GM06990 (cell line): Measurements from ENCODE around the gene TATDN2.

Experiments
- DNase-seq: peaks from one replicate; pipeline ENCODE4 v3.0.0-alpha.2; 2011; ENCODE audit not compliant: insufficient read length; ENCODE audit errors: extremely low read depth
- H3K27me3 ChIP-seq: replicated peaks from 2 replicates; pipeline ENCODE4 v1.6.0; 2011; ENCODE audit warnings: low read length; ENCODE audit not compliant: control insufficient read depth, insufficient read depth
- H3K36me3 ChIP-seq: 2 replicates; pipeline ENCODE4 v1.5.1; 2011; ENCODE audit warnings: low read length; ENCODE audit not compliant: control insufficient read depth, insufficient read depth
- H3K4me3 ChIP-seq: replicated peaks from 2 replicates; pipeline ENCODE4 v1.5.1; 2011; ENCODE audit warnings: low read depth, mild to moderate bottlenecking, control low read depth, low read length
- CTCF ChIP-seq: IDR thresholded peaks from 2 replicates; pipeline ENCODE4 v1.5.1; 2011; ENCODE audit warnings: low read length, control low read depth, mild to moderate bottlenecking, inconsistent platforms; ENCODE audit not compliant: insufficient read depth, poor library complexity, severe bottlenecking

Gene TATDN2

GRCh38 chr3:10224794-10225665 is 23.2 kb upstream of the TATDN2 start:
- Histone ChIP-seq H3K4me3 (no peak overlapping the region), H3K27me3 (no peaks in the 10 kb centered on the region), H3K36me3 (no peaks in the 10 kb centered on the region)
- TF ChIP-seq CTCF: peak; percentile 81
- DNase-seq: no peak

- Histone ChIP-seq H3K36me3 (no peaks in the 10 kb centered on the region), H3K27me3 (no peaks in the 10 kb centered on the region), H3K4me3 (no peak overlapping the region)
- TF ChIP-seq CTCF: no peak
- DNase-seq: no peak
These were observed 22.0 kb upstream of the TATDN2 start for GRCh38 chr3:10226293-10226692.

GRCh38 chr3:10228248-10228950 is 19.9 kb upstream of the TATDN2 start:
- TF ChIP-seq CTCF: no peak
- H3K4me3 ChIP-seq: no peak overlapping the region
- no peak for DNase-seq
- H3K27me3 ChIP-seq: no peaks in the 10 kb centered on the region
- H3K36me3 ChIP-seq: no peaks in the 10 kb centered on the region

- no peak for TF ChIP-seq CTCF
- no peak overlapping the region for H3K4me3 ChIP-seq
- no peaks in the 10 kb centered on the region for H3K36me3 ChIP-seq
- DNase-seq: no peak
- H3K27me3 ChIP-seq: no peaks in the 10 kb centered on the region
These were observed 18.7 kb upstream of the TATDN2 start for GRCh38 chr3:10229576-10229975.

GRCh38 chr3:10232137-10232536 is 16.1 kb upstream of the TATDN2 start:
- Histone ChIP-seq H3K36me3 (peaks cover 8% of the 10 kb centered on the region), H3K4me3 (no peak overlapping the region), H3K27me3 (no peaks in the 10 kb centered on the region)
- TF ChIP-seq CTCF: no peak
- DNase-seq: no peak
